Skeletal muscle cell (primary cell): Measurements from ENCODE around the gene CPZ.

Experiments used
- DNase-seq: peaks from one replicate; pipeline ENCODE4 v3.0.0-alpha.2; 2010; ENCODE audit warnings: low read depth
- H3K4me3 ChIP-seq: 2 replicates; pipeline ENCODE4 v1.5.1; 2011; ENCODE audit warnings: low read depth, mild to moderate bottlenecking, control low read depth, low read length, moderate library complexity

The CPZ gene

GRCh38 chr4:8578717-8579116, 13.8 kb upstream of the CPZ start:
- H3K4me3 ChIP-seq: no peak overlapping the region
- DNase-seq: no peak

- no peak overlapping the region for H3K4me3 ChIP-seq
- DNase-seq: no peak
These were observed 12.8 kb upstream of the CPZ start for GRCh38 chr4:8579526-8580320.

GRCh38 chr4:8580321-8581093, 12.1 kb upstream of the CPZ start, which contains the start of gene GPR78:
Gene GPR78 (plus strand): TSS chr4:8580392. CDS start chr4:8580983, 591 bp downstream.
- no peak for DNase-seq
- no peak within 1 kb of the TSS for H3K4me3 ChIP-seq

- DNase-seq: no peak
- H3K4me3 ChIP-seq: no peak overlapping the region
These were observed 11.3 kb upstream of the CPZ start for GRCh38 chr4:8581094-8581861.

- no peak overlapping the region for H3K4me3 ChIP-seq
- no peak for DNase-seq
These were observed 10.5 kb upstream of the CPZ start for GRCh38 chr4:8582016-8582415.

- H3K4me3 ChIP-seq: no peak overlapping the region
- no peak for DNase-seq
These were observed 10.1 kb upstream of the CPZ start for GRCh38 chr4:8582436-8582835.

- H3K4me3 ChIP-seq: no peak overlapping the region
These were observed 9.5 kb upstream of the CPZ start for GRCh38 chr4:8582941-8583654.

GRCh38 chr4:8583655-8584025, 8.9 kb upstream of the CPZ start:
- no peak overlapping the region for H3K4me3 ChIP-seq
- no peak for DNase-seq

More at GRCh38 chr4:8582941-8583654, 9.5 kb upstream of the CPZ start:
- DNase-seq: no peak

GRCh38 chr4:8585186-8585585, 7.4 kb upstream of the CPZ start:
- H3K4me3 ChIP-seq: no peak overlapping the region
- no peak for DNase-seq

GRCh38 chr4:8585721-8586212, 6.8 kb upstream of the CPZ start:
- DNase-seq: no peak
- H3K4me3 ChIP-seq: no peak overlapping the region

GRCh38 chr4:8586246-8586645, 6.3 kb upstream of the CPZ start:
- no peak for DNase-seq
- no peak overlapping the region for H3K4me3 ChIP-seq

GRCh38 chr4:8586671-8587468, 5.7 kb upstream of the CPZ start:
- no peak for DNase-seq
- no peak overlapping the region for H3K4me3 ChIP-seq

- no peak for DNase-seq
- H3K4me3 ChIP-seq: no peak overlapping the region
These were observed 4.9 kb upstream of the CPZ start for GRCh38 chr4:8587469-8588195.

- DNase-seq: no peak
- no peak overlapping the region for H3K4me3 ChIP-seq
These were observed 4.4 kb upstream of the CPZ start for GRCh38 chr4:8588196-8588470.

GRCh38 chr4:8589336-8589735, 3.2 kb upstream of the CPZ start:
- H3K4me3 ChIP-seq: no peak overlapping the region
- DNase-seq: no peak

GRCh38 chr4:8589823-8590545, 2.6 kb upstream of the CPZ start:
- H3K4me3 ChIP-seq: no peak overlapping the region
- no peak for DNase-seq

- H3K4me3 ChIP-seq: no peak overlapping the region
- no peak for DNase-seq
These were observed 2.1 kb upstream of the CPZ start for GRCh38 chr4:8590546-8590880.

GRCh38 chr4:8591114-8591513, 1.5 kb upstream of the CPZ start:
- no peak overlapping the region for H3K4me3 ChIP-seq
- no peak for DNase-seq
